NB4 (cell line): ENCODE results near the gene LCN1.
A peak's percentile ranks its signal among the peaks of the same experiment; 100 is the strongest.
"Not testable (repeated sequence)": the region's sequence is repeated elsewhere in the genome, so short reads cannot be mapped to it uniquely, and the experiment has no call there.

Experiments
- DNase-seq: peaks from one replicate; pipeline ENCODE4 v3.0.0; 2010; ENCODE audit warnings: low read depth
- H3K4me3 ChIP-seq: one replicate; pipeline ENCODE4 v1.5.1; 2011; ENCODE audit warnings: mild to moderate bottlenecking, low read depth, low read length, moderate library complexity
- CTCF ChIP-seq: IDR thresholded peaks from one replicate; pipeline ENCODE4 v1.5.1; 2012; ENCODE audit warnings: low read depth, low read length
- MAX ChIP-seq: IDR thresholded peaks from 2 replicates; pipeline ENCODE4 v1.6.1; 2011; ENCODE audit warnings: low read depth, low read length
- MYC ChIP-seq: IDR thresholded peaks from 2 replicates; pipeline ENCODE4 v1.6.1; 2011; ENCODE audit warnings: low read depth, low read length
- POLR2A ChIP-seq: IDR thresholded peaks from 2 replicates; pipeline ENCODE4 v1.6.1; 2011; ENCODE audit warnings: mild to moderate bottlenecking; ENCODE audit not compliant: insufficient read length; ENCODE audit errors: extremely low read depth

Gene LCN1

GRCh38 chr9:135533113-135533512 lies 11.9 kb downstream of the LCN1 start:
- no peak overlapping the region for H3K4me3 ChIP-seq
- TF ChIP-seq CTCF (no peak), MYC (no peak), POLR2A (no peak), MAX (no peak)
- DNase-seq, result peak; percentile 18

GRCh38 chr9:135533674-135534073 lies 12.4 kb downstream of the LCN1 start:
- no peak for TF ChIP-seq MAX
- TF ChIP-seq POLR2A, result no peak
- no peak for TF ChIP-seq MYC
- H3K4me3 ChIP-seq, result no peak overlapping the region
- no peak for DNase-seq

GRCh38 chr9:135534192-135534711 lies 13.0 kb downstream of the LCN1 start:
- DNase-seq, H3K4me3 ChIP-seq: not testable (repeated sequence)

GRCh38 chr9:135534826-135535225 lies 13.6 kb downstream of the LCN1 start:
- not testable (repeated sequence) for DNase-seq

GRCh38 chr9:135535631-135536030 lies 14.4 kb downstream of the LCN1 start:
- H3K4me3 ChIP-seq, DNase-seq: not testable (repeated sequence)

More at GRCh38 chr9:135534826-135535225, 13.6 kb downstream of the LCN1 start:
- not testable (repeated sequence) for H3K4me3 ChIP-seq

- TF ChIP-seq MYC (no peak), CTCF (no peak), POLR2A (no peak), MAX (no peak)
- H3K4me3 ChIP-seq, result no peak overlapping the region
- no peak for DNase-seq
These were observed 15.0 kb downstream of the LCN1 start for GRCh38 chr9:135536216-135536615.

- not testable (repeated sequence) for H3K4me3 ChIP-seq, DNase-seq
These were observed 22.1 kb downstream of the LCN1 start for GRCh38 chr9:135543262-135543894.

- no peak for TF ChIP-seq MAX
- no peak for TF ChIP-seq MYC
- no peak for TF ChIP-seq CTCF
- DNase-seq, result no peak
- no peak overlapping the region for H3K4me3 ChIP-seq
These were observed 23.9 kb downstream of the LCN1 start for GRCh38 chr9:135544981-135545635.

- not testable (repeated sequence) for DNase-seq, H3K4me3 ChIP-seq
These were observed 24.5 kb downstream of the LCN1 start, which contains the start of gene OBP2A for GRCh38 chr9:135545646-135546176. TSS of gene OBP2A (plus strand) at chr9:135546126. CDS start at chr9:135546181, 55 bp downstream.

- not testable (repeated sequence) for DNase-seq
These were observed 25.8 kb downstream of the LCN1 start for GRCh38 chr9:135546792-135547617.

More at GRCh38 chr9:135546792-135547617, 25.8 kb downstream of the LCN1 start:
- not testable (repeated sequence) for H3K4me3 ChIP-seq
